ENCODE data around the gene CGA.

GRCh38 chr6:87124074-87124473, 29.2 kb upstream of the CGA start:
- TF ChIP-seq CTCF (IDR thresholded peaks at IDR 0.05; ENCODE audit: low read length) (no peak), EZH2 (IDR thresholded peaks at IDR 0.05; ENCODE audit: borderline replicate concordance, low read length) (no peak)
